ENCODE results near the gene BAIAP2.
A peak's percentile ranks its signal among the peaks of the same experiment; 100 is the strongest.

Gene BAIAP2

GRCh38 chr17:81053041-81053970 lies 18.4 kb downstream of the BAIAP2 start:
- no peak for DNase-seq

GRCh38 chr17:81054308-81054707 lies 19.4 kb downstream of the BAIAP2 start:
- no peak for DNase-seq

DNA sequence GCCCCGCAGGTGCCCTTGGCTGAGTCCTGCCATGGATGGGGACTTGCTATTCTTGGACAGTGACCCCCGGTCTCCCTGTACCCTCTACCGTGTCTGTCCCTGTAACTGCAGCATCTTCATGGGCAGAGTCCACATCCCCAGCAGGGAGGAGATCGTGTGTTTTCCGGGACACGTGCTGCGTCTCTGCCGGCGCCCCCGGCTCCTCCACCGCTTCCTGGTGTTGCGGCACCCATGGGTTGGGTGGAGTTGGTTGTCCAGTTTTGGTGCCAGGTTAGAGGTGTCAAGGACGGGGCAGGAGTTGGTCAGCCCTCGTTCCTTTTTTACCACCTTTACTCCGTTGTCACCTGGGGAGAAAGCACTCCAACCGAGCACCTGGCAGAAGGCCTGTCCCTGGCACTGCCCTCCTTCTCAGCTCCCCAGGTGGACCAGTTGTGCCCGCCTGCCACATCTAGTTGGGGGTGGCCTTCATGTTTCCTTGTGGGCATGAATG lies 20.0 kb downstream of the BAIAP2 start:
- no peak for DNase-seq

DNA sequence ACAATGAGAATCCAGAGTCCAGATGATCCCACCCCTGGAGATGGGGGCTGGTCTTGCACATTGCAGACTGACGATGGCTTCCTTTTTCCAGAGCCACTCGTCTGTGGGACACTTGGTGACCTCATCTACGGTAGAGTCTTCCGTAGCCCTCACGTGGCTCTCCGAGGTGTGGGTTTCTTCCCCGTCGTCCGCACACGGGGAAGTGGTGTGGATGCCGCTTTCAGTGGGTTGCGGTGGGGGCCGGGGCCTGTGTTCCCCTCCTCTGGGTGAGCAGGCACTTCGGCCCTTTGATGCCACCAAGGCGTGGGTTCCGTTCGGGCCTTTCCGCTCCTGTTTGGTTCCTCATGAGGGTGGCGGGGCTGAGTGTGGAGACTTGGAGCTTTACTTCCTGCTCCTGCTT lies 21.4 kb downstream of the BAIAP2 start:
- DNase-seq: no peak

- DNase-seq: peak in 1 of 14 donors; percentile 49
Measured at GRCh38 chr17:81057079-81057730, 22.3 kb downstream of the BAIAP2 start.

DNA sequence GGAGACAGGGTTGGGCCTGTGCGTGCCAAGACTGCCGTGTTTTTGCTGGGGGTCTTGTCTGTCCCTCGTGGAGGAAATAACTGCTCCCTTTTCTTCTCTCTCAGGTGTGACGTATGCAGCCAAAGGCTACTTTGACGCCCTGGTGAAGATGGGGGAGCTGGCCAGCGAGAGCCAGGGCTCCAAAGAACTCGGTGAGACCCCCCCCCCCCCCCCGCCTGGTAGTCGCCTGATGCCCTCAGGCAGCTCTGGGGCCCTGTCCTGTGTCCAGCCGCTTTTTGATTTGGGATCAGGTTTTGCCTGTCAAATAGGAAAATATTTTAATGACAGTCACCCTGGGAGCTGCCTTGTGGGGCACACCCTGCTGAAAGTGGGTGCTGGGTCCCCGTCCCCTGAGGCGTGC lies 22.8 kb downstream of the BAIAP2 start:
- DNase-seq: no peak

GRCh38 chr17:81058263-81058871 lies 23.4 kb downstream of the BAIAP2 start:
- no peak for DNase-seq

GRCh38 chr17:81059026-81059425 lies 24.1 kb downstream of the BAIAP2 start:
- no peak for DNase-seq

DNA sequence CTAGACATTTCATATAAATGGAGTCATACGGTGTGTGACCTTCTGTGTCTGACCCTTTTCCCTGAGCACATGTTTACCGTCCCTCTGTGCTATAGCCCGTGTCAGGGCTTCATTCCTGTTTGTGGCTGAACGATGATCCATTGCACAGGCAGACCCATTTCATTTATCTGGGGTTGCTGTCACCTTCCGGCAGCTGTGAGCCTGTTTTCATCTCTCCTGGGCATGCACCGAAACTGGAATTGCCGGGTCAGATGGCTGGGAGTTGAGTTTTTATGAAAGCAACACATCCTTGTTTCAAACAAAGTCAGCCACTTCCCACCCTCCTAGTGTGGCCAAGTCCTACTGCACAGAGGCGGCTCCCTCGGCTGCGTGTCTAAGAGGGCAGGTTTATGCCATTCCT lies 25.5 kb downstream of the BAIAP2 start:
- DNase-seq: no peak

DNA sequence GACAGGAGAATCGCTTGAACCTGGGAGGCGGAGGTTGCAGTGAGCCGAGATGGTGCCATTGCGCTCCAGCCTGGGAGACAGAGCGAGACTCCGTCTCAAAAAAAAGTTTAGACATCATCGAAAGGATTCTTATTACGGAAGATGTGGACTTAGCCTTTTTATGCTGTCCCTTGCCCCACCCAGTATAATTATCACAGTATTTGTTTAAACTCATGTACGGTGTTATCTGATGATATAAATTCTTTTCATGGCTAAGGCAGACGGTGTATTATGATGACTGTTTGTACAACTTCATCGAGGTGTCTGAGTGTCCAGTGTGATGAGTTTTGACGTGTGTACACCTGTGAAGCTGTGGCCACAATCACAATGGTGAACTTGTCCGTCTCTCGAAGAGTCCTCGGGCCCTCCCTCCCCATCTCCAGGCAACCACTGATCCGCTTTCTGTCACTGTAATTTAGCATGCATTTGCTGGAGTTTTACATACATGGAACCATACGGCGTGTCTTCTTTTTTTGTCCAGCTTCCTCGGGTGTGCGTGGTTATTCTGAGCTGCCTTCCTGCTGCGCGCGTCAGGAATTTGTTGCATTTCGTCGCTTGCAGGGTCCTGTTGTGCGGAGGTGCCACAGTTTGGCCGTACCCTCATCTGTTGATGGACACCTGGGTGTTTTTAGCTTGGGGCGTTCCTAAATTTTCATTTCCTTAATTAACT lies 26.2 kb downstream of the BAIAP2 start:
- DNase-seq: no peak

DNA sequence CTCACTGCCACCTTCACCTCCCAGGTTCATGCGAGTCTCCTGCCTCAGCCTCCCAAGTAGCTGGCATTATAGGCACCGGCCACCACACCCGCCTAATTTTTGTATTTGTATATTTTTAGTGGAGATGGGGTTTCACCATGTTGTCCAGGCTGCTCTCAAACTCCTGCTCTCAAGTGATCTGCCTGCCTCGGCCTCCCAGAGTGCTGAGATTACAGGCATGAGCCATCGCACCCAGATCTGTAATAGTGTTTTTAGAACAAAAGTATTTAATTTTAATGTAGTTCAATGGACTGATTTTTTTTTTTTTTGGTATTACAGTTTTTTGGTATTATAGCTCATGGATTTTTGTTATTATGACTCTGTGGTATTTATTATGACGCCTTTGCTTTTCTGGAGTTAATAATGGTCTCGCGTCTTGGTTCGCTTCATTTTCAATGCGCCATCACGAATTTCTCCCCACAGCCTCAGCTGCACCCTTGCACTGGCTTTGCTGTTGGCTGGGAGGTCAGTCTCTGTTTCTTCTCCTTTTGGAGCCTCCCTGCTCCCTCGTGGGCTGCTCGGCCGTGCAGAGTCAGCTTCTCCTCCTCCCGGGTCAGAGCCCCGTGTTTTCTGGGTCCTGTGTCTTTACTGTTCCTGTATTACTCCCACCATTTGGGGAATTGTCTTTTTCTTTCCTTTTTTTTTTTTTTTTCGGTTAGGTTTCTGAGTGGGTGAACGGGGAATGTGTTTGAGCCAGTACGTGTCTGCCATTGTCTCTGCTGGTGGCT lies 27.2 kb downstream of the BAIAP2 start:
- DNase-seq: no peak

GRCh38 chr17:81063106-81064093 lies 28.4 kb downstream of the BAIAP2 start:
- DNase-seq: no peak

GRCh38 chr17:81064678-81065475 lies 29.9 kb downstream of the BAIAP2 start:
- DNase-seq: no peak

DNA sequence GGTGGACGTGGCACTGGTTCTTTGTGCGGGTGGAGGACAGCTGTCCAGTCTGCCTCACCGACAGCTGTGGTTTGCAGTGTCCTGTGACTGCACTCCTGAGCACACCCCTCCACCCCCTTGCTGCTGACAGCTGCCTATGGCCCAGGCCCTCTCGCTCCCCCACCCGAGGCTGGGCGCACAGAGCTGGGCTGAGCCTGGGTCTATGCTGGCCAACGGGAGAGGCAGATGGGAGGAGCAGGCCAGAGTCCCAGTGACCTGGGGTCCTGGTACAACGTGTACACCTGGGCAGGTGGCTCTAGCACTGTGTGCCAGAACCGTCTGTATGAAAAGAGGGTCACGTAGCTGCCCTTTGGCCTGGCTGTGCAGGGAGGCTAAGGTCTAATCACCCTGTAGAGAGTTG lies 30.5 kb downstream of the BAIAP2 start:
- no peak for DNase-seq

GRCh38 chr17:81066072-81066471 lies 31.1 kb downstream of the BAIAP2 start:
- DNase-seq: no peak

GRCh38 chr17:81066771-81067315 lies 31.9 kb downstream of the BAIAP2 start:
- no peak for DNase-seq

DNA sequence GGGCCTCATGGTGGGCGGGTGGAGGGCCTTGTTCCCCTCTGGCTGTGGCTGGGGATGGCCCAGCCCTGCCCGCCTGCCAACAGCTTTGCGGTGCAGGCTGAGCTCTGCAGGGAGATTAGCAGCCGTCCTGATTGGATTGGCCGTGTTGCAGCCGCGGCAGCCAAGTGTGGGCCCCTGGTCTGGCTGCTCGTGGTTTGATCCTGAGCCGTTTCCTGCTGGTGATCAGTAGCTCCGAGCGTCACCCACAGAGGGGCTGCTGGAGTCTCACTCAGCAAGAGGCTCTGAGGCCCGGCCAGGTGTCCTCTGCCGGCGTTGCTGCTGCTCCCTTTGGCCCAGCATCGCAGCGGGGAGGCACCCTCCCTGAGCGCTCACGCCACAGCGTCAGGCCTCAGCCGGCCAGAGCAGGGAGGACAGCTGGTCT lies 32.5 kb downstream of the BAIAP2 start:
- peak in 1 of 14 donors; percentile 55 for DNase-seq

GRCh38 chr17:81068411-81069134 lies 33.6 kb downstream of the BAIAP2 start:
- no peak for DNase-seq

Measured in C1 segment of cervical spinal cord (tissue), 14 donors.